A549 (cell line): ENCODE data around the gene TMEM116. TPM values are rescaled to one million over a fixed set of nuclear protein-coding genes. Genes with fewer than 3 reads are reported as not detected.

Experiments
- ATAC-seq, 2 experiments: fragments of 200-7000 bp in 1 of 2; fragments of >200 bp in 1 of 2; cut with Nextera tagmentation in 1 of 2; cut with Tn5 transposase in 1 of 2; 3 replicates each; pipeline versions ENCODE4 v1.8.0 to v1.9.1; 2018 to 2020; ENCODE audit warnings: mild to moderate bottlenecking in 1 of 2, moderate library complexity in 1 of 2
- CTCF ChIA-PET: fragments of 300-600 bp; sonication (Branson Sonifier 250); formaldehyde crosslinking; extraction: SDS; loops from one replicate; lab custom pipeline; 2021; ENCODE audit warnings: antibody characterized with exemption, inconsistent platforms; lab: Yijun Ruan, JAX
- POLR2A ChIA-PET: fragments of 350-600 bp; formaldehyde crosslinking; extraction: SDS; loops from one replicate; lab custom pipeline; 2021; ENCODE audit warnings: antibody characterized with exemption, inconsistent platforms; lab: Yijun Ruan, JAX
- DNase-seq, 2 experiments: peaks; one replicate each; pipeline versions ENCODE4 v3.0.0 to v3.0.0-alpha.2; 2011 to 2016; ENCODE audit warnings: low read depth in 1 of 2, low spot score in 1 of 2
- FAIRE-seq: peaks from 2 replicates; lab custom pipeline; 2011; peaks lifted over from hg19 to GRCh38; lab: Jason Lieb, UNC
- H3K27ac ChIP-seq, 2 experiments: fragments of >200 bp; sonication (Bioruptor Twin); formaldehyde crosslinking; 3 replicates each; pipeline ENCODE4 v1.5.1; 2016 to 2017
- H3K4me1 ChIP-seq: fragments of >200 bp; sonication (Bioruptor Twin); formaldehyde crosslinking; 3 replicates; pipeline ENCODE4 v1.6.1; 2016
- H3K4me2 ChIP-seq: fragments of >200 bp; sonication (Bioruptor Twin); formaldehyde crosslinking; 3 replicates; pipeline ENCODE4 v1.6.1; 2016
- H3K4me3 ChIP-seq: fragments of >200 bp; sonication (Bioruptor Twin); formaldehyde crosslinking; 3 replicates; pipeline ENCODE4 v1.5.1; 2016
- H3K9me3 ChIP-seq: fragments of >200 bp; sonication (Bioruptor Twin); formaldehyde crosslinking; 3 replicates; pipeline ENCODE4 v1.6.1; 2016
- CEBPB ChIP-seq, 2 experiments: fragments of >200 bp in 1 of 2; sonication (Bioruptor Twin) in 1 of 2; formaldehyde crosslinking in 1 of 2; IDR thresholded peaks; 2 replicates each; pipeline ENCODE4 v1.6.1; 2012 to 2016
- CHD2 ChIP-seq: fragments of 150-350 bp; IDR thresholded peaks from 2 replicates; pipeline ENCODE4 v1.6.1; 2014; ENCODE audit warnings: low read length; ENCODE audit not compliant: partially characterized antibody
- EHF ChIP-seq: fragments of 250-450 bp; sonication (Bioruptor Pico); IDR thresholded peaks from 2 replicates; pipeline ENCODE4 v1.5.0; 2020; ENCODE audit warnings: mild to moderate bottlenecking
- EHMT2 ChIP-seq: fragments of 200-600 bp; sonication (generic); IDR thresholded peaks from 2 replicates; pipeline ENCODE4 v1.6.1; 2016; ENCODE audit warnings: antibody characterized with exemption, low read depth, mild to moderate bottlenecking, moderate library complexity
- EP300 ChIP-seq, 2 experiments: fragments of >200 bp; sonication (Bioruptor Twin); formaldehyde crosslinking; IDR thresholded peaks; 2 replicates in 1 of 2; 3 replicates in 1 of 2; pipeline ENCODE4 v1.6.1; 2016 to 2017
- ESRRA ChIP-seq: fragments of 150-350 bp; IDR thresholded peaks from 2 replicates; pipeline ENCODE4 v1.6.1; 2014; ENCODE audit warnings: mild to moderate bottlenecking, low read length, borderline replicate concordance
- FOSB ChIP-seq: fragments of 250-450 bp; sonication (Bioruptor Pico); IDR thresholded peaks from 2 replicates; pipeline ENCODE4 v1.5.0; 2020; ENCODE audit warnings: mild to moderate bottlenecking, moderate library complexity
- HDAC2 ChIP-seq: fragments of 200-600 bp; sonication (generic); IDR thresholded peaks from 2 replicates; pipeline ENCODE4 v1.6.1; 2016
- HEYL ChIP-seq: fragments of 250-450 bp; sonication (Bioruptor Pico); IDR thresholded peaks from 2 replicates; pipeline ENCODE4 v1.8.0; 2021; ENCODE audit warnings: mild to moderate bottlenecking, moderate library complexity
- HOXA7 ChIP-seq: fragments of 250-450 bp; sonication (Bioruptor Pico); IDR thresholded peaks from 2 replicates; pipeline ENCODE4 v1.5.0; 2020; ENCODE audit warnings: mild to moderate bottlenecking, moderate library complexity
- HOXB5 ChIP-seq: fragments of 250-450 bp; sonication (Bioruptor Pico); IDR thresholded peaks from 2 replicates; pipeline ENCODE4 v1.5.0; 2020; ENCODE audit warnings: mild to moderate bottlenecking, moderate library complexity
- JUNB ChIP-seq: fragments of >200 bp; sonication (Bioruptor Twin); formaldehyde crosslinking; IDR thresholded peaks from 2 replicates; pipeline ENCODE4 v1.6.1; 2016
- KDM1A ChIP-seq: fragments of 200-600 bp; sonication (generic); IDR thresholded peaks from 2 replicates; pipeline ENCODE4 v1.6.1; 2016; ENCODE audit warnings: low read depth, mild to moderate bottlenecking
- KDM5A ChIP-seq: fragments of 200-600 bp; sonication (generic); IDR thresholded peaks from 2 replicates; pipeline ENCODE4 v1.6.1; 2016; ENCODE audit warnings: antibody characterized with exemption, mild to moderate bottlenecking
- MAZ ChIP-seq: fragments of 150-350 bp; IDR thresholded peaks from 2 replicates; pipeline ENCODE4 v1.6.1; 2014; ENCODE audit warnings: antibody characterized with exemption, low read depth, low read length, borderline replicate concordance
- MYC ChIP-seq: IDR thresholded peaks from 2 replicates; pipeline ENCODE4 v1.6.1; 2012; ENCODE audit warnings: mild to moderate bottlenecking, inconsistent platforms, low read length, improper control_type of control experiment, borderline replicate concordance
- NPAS2 ChIP-seq: fragments of 250-450 bp; sonication (Bioruptor Pico); IDR thresholded peaks from 2 replicates; pipeline ENCODE4 v1.8.0; 2022; ENCODE audit warnings: mild to moderate bottlenecking, moderate library complexity, borderline replicate concordance
- NR3C1 ChIP-seq: fragments of >200 bp; sonication (Bioruptor Twin); formaldehyde crosslinking; IDR thresholded peaks from 3 replicates; pipeline ENCODE4 v1.6.1; 2017
- RARB ChIP-seq: fragments of 250-450 bp; sonication (Bioruptor Pico); IDR thresholded peaks from 2 replicates; pipeline ENCODE4 v1.8.0; 2021; ENCODE audit warnings: mild to moderate bottlenecking, moderate library complexity
- RFX5 ChIP-seq: fragments of 450-650 bp; IDR thresholded peaks from 2 replicates; pipeline ENCODE4 v1.7.1; 2014; ENCODE audit warnings: antibody characterized with exemption, mild to moderate bottlenecking, moderate library complexity
- RNF2 ChIP-seq: fragments of 200-600 bp; sonication (generic); IDR thresholded peaks from 2 replicates; pipeline ENCODE4 v1.6.1; 2016; ENCODE audit warnings: low read depth, mild to moderate bottlenecking, antibody characterized with exemption, moderate library complexity, borderline replicate concordance
- SREBF2 ChIP-seq: fragments of 450-650 bp; IDR thresholded peaks from 2 replicates; pipeline ENCODE4 v1.6.1; 2014; ENCODE audit warnings: mild to moderate bottlenecking, moderate library complexity
- TP53 ChIP-seq: fragments of 250-450 bp; sonication (Bioruptor Pico); IDR thresholded peaks from 2 replicates; pipeline ENCODE4 v1.5.0; 2021; ENCODE audit warnings: mild to moderate bottlenecking, moderate library complexity
- ZNF302 ChIP-seq: fragments of 250-450 bp; sonication (Bioruptor Pico); IDR thresholded peaks from 2 replicates; pipeline ENCODE4 v1.9.0; 2021; ENCODE audit warnings: inconsistent platforms, mild to moderate bottlenecking, moderate library complexity
- ZSCAN20 ChIP-seq: fragments of 250-450 bp; sonication (Bioruptor Pico); IDR thresholded peaks from 2 replicates; pipeline ENCODE4 v1.8.0; 2022; ENCODE audit warnings: mild to moderate bottlenecking, moderate library complexity
- WGBS: methylation state at CpG from one replicate; pipeline ENCODE4 v1.1.6; 2017; ENCODE audit errors: missing lambda C conversion rate; 5-methylcytosine and 5-hydroxymethylcytosine counted together
- polyA plus RNA-seq, 4 experiments: library from polyadenylated mRNA; depleted of rRNA in 3 of 4; stranded (reverse); fragments of >200 nt; fragmentation: RNase III in 1 of 4; extraction: RNeasy Plus Mini Kit Qiagen cat#74134 plus additional on column Dnase treatment in 1 of 4; gene quantifications; 2 replicates in 3 of 4; 3 replicates in 1 of 4; pipeline ENCODE4 v1.2.3, GENCODE V29; 2011 to 2017
- TF ChIP-seq, protein P1 (sequence below): fragments of 150-350 bp; IDR thresholded peaks from 2 replicates; pipeline ENCODE4 v1.6.1; 2014; ENCODE audit warnings: low read depth, mild to moderate bottlenecking, low read length
- TF ChIP-seq, protein P2 (sequence below): fragments of >200 bp; sonication (Bioruptor Twin); formaldehyde crosslinking; IDR thresholded peaks from 3 replicates; pipeline ENCODE4 v1.5.1; 2016
- TF ChIP-seq, protein P3 (sequence below): fragments of >200 bp; sonication (Bioruptor Twin); formaldehyde crosslinking; IDR thresholded peaks from 3 replicates; pipeline ENCODE4 v1.6.1; 2016
- TF ChIP-seq, protein P4 (sequence below): IDR thresholded peaks from 2 replicates; pipeline ENCODE4 v1.6.1; 2012; ENCODE audit warnings: low read depth, borderline replicate concordance

TMEM116 gene
- polyA plus RNA-seq, 2 of the 4 experiments (the other 2 are of a cell fraction), result 11.0 to 22.4 TPM

DNA sequence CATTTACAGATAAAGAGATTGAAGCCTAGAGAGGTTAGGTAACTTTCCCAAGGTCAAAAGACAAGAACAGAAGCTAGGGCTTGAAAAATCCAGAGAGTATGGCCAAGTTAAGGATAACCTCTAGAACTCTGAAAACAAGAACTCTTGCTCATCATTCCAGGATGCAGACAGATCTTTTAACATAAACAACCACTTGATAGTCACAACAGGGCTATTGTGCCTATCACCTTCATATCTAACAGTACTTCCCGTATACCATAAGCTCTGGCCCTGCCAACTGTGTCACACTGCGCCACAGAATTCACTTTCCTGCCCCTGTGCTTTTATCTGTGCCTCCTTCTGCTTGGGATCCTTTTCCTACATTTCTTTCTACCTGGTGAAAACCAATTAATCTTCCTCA lies 18.5 kb upstream of the TMEM116 start:
- no peak for TF ChIP-seq RNF2
- no peak for TF ChIP-seq CHD2
- TF ChIP-seq, protein P1, sequence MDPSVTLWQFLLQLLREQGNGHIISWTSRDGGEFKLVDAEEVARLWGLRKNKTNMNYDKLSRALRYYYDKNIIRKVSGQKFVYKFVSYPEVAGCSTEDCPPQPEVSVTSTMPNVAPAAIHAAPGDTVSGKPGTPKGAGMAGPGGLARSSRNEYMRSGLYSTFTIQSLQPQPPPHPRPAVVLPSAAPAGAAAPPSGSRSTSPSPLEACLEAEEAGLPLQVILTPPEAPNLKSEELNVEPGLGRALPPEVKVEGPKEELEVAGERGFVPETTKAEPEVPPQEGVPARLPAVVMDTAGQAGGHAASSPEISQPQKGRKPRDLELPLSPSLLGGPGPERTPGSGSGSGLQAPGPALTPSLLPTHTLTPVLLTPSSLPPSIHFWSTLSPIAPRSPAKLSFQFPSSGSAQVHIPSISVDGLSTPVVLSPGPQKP, result no peak
- TF ChIP-seq EHMT2, result no peak
- TF ChIP-seq HOXA7 (CRISPR knock-in tag), result no peak
- POLR2A ChIA-PET, result no interaction called here
- CTCF ChIA-PET, result interaction anchor here (1.4 kb wide), 1 partner anchor 11 kb away, joined by 3 read pairs; no protein-coding TSS in a partner anchor
- H3K27ac ChIP-seq, result no peak overlapping the region
- no peaks in the 10 kb centered on the region for H3K4me1 ChIP-seq
- ATAC-seq, result no peak; a peak in 1 of 6 replicates
- no peaks in the 10 kb centered on the region for H3K9me3 ChIP-seq
- H3K4me2 ChIP-seq, result no peak overlapping the region
- FAIRE-seq, result no peak
- WGBS, result 90% methylated on average over 2 of the region's 2 CpGs
- H3K4me3 ChIP-seq, result no peak overlapping the region
- no peak for DNase-seq

DNA sequence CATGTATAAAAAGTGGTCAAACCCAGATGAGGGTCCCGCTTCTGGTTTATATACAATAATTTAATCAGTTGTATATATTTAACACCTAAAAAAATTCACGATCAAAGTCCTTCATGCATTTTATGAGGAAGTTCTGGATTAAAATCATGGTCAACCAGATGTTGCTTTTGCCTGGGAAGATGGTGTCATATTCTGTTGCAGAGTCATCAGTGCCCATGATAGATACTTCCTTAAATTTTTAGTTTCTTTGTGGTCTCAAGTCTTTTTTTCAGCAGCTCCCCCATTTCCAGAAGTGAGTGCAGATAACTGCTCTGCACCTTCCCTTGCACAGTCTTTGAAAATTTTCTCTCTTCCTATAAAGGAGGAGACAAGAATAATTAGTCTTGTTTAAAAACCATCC lies 16.3 kb upstream of the TMEM116 start:
- DNase-seq (no peak), FAIRE-seq (no peak), ATAC-seq (no peak)
- Histone ChIP-seq H3K27ac (no peak overlapping the region), H3K4me3 (no peak overlapping the region), H3K4me2 (no peak overlapping the region), H3K4me1 (no peaks in the 10 kb centered on the region; the same call in 2 of the 3 replicates), H3K9me3 (no peaks in the 10 kb centered on the region)
- TF ChIP-seq, protein P2, sequence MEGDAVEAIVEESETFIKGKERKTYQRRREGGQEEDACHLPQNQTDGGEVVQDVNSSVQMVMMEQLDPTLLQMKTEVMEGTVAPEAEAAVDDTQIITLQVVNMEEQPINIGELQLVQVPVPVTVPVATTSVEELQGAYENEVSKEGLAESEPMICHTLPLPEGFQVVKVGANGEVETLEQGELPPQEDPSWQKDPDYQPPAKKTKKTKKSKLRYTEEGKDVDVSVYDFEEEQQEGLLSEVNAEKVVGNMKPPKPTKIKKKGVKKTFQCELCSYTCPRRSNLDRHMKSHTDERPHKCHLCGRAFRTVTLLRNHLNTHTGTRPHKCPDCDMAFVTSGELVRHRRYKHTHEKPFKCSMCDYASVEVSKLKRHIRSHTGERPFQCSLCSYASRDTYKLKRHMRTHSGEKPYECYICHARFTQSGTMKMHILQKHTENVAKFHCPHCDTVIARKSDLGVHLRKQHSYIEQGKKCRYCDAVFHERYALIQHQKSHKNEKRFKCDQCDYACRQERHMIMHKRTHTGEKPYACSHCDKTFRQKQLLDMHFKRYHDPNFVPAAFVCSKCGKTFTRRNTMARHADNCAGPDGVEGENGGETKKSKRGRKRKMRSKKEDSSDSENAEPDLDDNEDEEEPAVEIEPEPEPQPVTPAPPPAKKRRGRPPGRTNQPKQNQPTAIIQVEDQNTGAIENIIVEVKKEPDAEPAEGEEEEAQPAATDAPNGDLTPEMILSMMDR, result no peak
- no peak for TF ChIP-seq FOSB (CRISPR knock-in tag)
- TF ChIP-seq, protein P3, sequence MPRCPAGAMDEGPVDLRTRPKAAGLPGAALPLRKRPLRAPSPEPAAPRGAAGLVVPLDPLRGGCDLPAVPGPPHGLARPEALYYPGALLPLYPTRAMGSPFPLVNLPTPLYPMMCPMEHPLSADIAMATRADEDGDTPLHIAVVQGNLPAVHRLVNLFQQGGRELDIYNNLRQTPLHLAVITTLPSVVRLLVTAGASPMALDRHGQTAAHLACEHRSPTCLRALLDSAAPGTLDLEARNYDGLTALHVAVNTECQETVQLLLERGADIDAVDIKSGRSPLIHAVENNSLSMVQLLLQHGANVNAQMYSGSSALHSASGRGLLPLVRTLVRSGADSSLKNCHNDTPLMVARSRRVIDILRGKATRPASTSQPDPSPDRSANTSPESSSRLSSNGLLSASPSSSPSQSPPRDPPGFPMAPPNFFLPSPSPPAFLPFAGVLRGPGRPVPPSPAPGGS, result no peak
- no peak for TF ChIP-seq SREBF2
- TF ChIP-seq TP53 (CRISPR knock-in tag), result no peak
- no peak for TF ChIP-seq HDAC2
- TF ChIP-seq ESRRA, result no peak
- TF ChIP-seq KDM5A, result no peak
- no peak for TF ChIP-seq ZSCAN20 (CRISPR knock-in tag)
- CTCF ChIA-PET, result interaction anchor here (1.1 kb wide), 1 partner anchor 10 kb away, joined by 3 read pairs; no protein-coding TSS in a partner anchor
- POLR2A ChIA-PET, result no interaction called here
- 95% methylated on average over 2 of the region's 2 CpGs for WGBS

DNA sequence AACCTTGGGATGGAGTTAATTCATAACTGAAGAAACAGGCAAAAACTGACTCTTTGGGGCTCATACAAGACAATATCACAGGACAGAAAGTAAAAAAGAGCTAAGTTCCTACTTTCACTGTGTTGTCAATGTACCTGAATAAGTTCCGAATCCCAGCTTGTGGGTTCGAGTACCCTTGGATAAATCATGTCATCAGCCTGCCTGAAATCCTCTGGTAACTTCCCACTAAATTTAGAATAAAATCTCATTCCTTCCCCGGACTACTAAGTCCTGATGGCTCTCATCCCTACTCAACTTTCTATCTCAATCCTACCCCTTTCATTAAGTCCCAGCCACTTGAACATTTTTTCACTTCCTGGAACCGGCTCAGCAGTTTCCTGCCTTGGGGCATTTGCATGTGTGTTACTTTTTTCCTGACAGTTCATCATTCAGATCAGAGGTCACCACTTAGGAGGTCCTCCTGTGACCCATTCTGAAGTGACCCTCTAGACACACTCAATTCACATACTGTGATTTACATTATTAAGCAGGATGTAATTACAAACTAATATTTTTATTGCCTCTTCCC lies 12.9 kb upstream of the TMEM116 start:
- Histone ChIP-seq H3K4me1 (no peaks in the 10 kb centered on the region; the same call in 2 of the 3 replicates), H3K4me2 (no peak overlapping the region), H3K9me3 (no peaks in the 10 kb centered on the region), H3K4me3 (no peak overlapping the region), H3K27ac (no peak overlapping the region)
- no peak for ATAC-seq
- CTCF ChIA-PET, result interaction anchor here (0.7 to 1.4 kb wide), 4 partner anchors 11 to 81 kb away, joined by 3 to 4 read pairs (median 3); no protein-coding TSS in a partner anchor
- no peak for FAIRE-seq
- WGBS, result 75% methylated on average over 4 of the region's 4 CpGs
- POLR2A ChIA-PET, result no interaction called here
- TF ChIP-seq HEYL (CRISPR knock-in tag) (no peak), SREBF2 (no peak), CHD2 (no peak), TP53 (CRISPR knock-in tag) (no peak), EP300 (IDR thresholded peaks at IDR 0.05) (no peak), NPAS2 (no peak), ZNF302 (CRISPR knock-in tag) (no peak), MAZ (no peak), HOXB5 (CRISPR knock-in tag) (no peak), NR3C1 (no peak), EHF (CRISPR knock-in tag) (no peak), HOXA7 (CRISPR knock-in tag) (no peak), MYC (no peak), KDM1A (no peak), RFX5 (no peak), RARB (CRISPR knock-in tag) (no peak), EHMT2 (no peak), CEBPB (IDR thresholded peaks at IDR 0.05) (no peak), JUNB (no peak)
- TF ChIP-seq, protein P4, sequence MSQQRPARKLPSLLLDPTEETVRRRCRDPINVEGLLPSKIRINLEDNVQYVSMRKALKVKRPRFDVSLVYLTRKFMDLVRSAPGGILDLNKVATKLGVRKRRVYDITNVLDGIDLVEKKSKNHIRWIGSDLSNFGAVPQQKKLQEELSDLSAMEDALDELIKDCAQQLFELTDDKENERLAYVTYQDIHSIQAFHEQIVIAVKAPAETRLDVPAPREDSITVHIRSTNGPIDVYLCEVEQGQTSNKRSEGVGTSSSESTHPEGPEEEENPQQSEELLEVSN, result no peak
- no peak for DNase-seq
